HG03108 (cell line): ENCODE data around the gene ZNF582.
"Not testable (repeated sequence)": the region's sequence is repeated elsewhere in the genome, so short reads cannot be mapped to it uniquely, and the experiment has no call there.

Source experiments
- ATAC-seq: cut with Tn5 transposase; IDR thresholded peaks from one replicate; pipeline ENCODE4 v1.9.1; 2021; ENCODE audit warnings: moderate library complexity; ENCODE audit not compliant: unreplicated experiment

Gene ZNF582

GRCh38 chr19:56355517-56355916 lies 37.8 kb downstream of the ZNF582 start:
- no peak for ATAC-seq

- ATAC-seq = no peak
Observed at GRCh38 chr19:56351208-56351607, 42.1 kb downstream of the ZNF582 start.

DNA sequence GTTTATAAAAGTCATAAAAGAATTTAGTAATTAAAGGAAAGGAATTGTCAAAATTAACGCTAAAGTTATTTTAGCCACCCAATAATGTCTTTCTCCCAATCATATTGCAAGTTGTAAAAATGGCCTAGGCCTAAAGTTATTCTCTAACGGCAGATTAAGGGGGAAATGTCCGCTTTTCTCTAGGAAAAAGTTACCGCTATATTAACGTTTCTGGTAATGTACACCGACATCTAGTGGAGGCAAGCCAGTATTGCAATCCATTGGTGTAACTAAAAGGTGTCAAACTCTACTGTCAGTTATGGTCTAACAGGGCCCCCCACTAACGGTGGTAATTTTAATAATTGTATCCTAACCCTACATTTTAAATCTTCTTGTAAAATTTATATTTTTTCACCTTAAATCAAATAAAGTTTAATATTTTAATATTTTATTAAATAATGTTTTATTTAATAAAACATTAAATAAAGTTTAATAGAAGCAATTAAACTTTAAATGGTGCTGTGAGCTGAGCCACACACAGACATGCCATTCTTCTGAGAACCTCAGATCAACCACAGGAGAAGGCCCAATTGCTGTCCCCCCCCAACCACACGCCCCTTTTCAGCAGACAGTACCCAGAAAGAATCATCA lies 42.8 kb downstream of the ZNF582 start:
- ATAC-seq = no peak

DNA sequence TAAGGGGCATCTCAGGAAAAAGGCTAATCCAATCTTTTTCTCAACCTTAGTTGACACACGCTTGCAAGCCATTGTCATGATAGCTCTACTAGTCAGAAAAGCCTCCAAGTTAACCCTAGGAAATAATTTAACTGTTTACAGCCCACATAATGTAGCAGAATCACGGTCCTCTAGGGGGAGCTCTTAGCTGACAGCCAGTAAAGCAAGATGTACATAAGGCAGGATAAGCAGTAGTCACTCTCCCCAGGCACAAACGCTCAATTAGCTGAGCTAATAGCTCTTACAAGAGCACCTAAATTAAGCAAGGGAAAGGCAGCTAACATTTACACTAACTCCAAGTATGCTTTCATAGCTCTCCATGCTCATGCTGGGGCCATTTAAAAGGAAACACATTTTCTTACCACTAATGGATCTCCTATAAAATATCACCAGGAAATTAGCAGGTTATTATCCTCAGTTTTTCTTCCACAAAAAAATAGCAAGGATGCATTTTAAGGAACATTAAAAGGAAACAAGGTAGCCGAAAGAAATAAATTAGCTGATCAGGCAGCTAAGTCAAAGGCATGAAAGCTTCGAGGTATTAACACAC lies 45.0 kb downstream of the ZNF582 start:
- ATAC-seq = no peak

GRCh38 chr19:56347163-56347778 lies 46.1 kb downstream of the ZNF582 start:
- ATAC-seq = no peak

GRCh38 chr19:56341948-56342347 lies 51.4 kb downstream of the ZNF582 start:
- no peak for ATAC-seq

DNA sequence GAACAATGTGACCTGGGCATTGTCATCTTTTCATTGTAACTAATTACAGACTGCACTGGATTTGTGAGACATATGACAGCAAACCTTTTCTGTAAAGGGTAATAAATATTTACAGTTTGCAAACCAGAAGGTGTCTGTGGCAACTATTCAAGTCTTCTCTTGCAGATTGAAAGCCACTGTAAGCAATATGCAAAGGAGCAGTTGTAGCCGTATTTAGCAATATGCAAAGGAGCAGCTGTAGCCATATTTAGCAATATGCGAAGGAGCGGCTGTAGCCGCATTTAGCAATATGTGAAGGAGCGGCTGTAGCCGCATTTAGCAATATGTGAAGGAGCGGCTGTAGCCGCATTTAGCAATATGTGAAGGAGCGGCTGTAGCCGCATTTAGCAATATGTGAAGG lies 54.3 kb downstream of the ZNF582 start:
- ATAC-seq = not testable (repeated sequence)

DNA sequence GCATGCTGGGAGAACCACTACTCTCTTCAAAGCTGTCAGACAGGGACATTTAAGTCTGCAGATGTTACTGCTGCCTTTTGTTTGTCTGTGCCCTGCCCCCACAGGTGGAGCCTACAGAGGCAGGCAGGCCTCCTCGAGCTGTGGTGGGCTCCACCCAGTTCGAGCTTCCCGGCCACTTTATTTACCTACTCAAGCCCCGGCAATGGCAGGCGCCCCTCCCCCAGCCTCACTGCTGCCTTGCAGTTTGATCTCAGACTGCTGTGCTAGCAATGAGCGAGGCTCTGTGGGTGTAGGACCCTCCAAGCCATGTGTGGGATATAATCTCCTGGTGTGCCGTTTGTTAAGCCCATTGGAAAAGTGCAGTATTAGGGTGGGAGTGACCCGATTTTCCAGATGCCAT lies 56.3 kb downstream of the ZNF582 start:
- ATAC-seq = not testable (repeated sequence)

DNA sequence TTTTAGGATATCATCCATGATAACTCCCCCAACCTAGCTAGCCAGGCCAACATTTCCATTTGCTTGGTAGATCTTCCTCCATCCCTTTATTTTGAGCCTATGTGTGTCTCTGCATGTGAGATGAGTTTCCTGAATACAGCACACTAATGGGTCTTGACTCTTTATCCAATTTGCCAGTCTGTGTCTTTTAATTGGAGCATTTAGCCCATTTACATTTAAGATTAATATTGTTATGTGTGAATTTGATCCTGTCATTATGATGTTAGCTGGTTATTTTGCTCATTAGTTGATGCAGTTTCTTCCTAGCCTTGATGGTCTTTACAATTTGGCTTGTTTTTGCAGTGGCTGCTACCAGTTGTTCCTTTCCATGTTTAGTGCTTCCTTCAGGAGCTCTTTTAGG lies 58.0 kb downstream of the ZNF582 start:
- ATAC-seq = not testable (repeated sequence)

- no peak for ATAC-seq
Observed at GRCh38 chr19:56333506-56333905, 59.8 kb downstream of the ZNF582 start.
